ENCODE results near the gene NDP.

The NDP gene

DNA sequence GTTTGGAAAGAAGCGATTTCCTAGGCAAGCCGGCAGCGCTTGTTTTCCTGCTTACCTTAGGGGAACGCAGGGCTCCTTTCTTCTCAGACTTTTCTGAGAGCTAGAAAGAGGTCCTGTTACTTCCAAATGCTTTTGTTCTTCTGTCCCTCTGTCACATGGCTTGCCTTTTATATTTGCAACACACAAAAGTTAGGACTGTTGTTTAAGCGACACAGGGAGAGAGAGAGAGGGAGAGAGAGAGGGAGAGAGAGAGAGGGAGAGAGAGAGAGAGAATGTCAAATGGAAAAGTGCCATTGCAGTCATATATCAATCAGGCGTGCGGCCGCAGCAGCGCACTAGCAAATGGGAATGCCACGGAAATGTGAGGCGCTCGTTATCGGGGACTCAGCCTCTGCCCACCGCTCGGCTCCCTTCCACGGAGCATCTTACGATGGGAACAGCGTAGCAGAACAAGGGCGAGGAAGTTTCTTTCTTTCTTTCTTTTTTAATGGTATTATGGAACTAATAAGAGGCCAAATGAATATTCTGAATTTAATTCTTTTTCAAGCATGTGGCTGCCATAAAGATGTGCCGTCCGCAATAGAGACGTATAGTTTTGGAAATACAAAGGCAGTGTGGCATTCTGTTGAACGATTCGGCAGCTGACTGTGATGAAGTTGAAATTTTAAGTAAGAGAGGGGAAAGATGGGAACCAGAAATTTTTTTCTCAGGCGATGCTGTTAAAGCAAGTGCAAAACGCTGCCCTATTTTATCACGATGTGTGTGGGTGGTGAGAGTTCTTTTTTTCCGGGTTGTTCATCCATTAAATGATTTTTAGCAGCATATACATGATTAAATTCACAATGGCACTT lies at the start of gene NDP:
TSS of gene NDP (minus strand) at position 142 of the 851 bp plus-strand sequence. CDS start 14,745 bp downstream, outside the sequence.
- Mint-ChIP-seq H3K27me3 (peaks cover 76% of the 10 kb centered on the region), H3K27ac (no peak within 1 kb of the TSS), H3K4me3 (peak within 1 kb of the TSS; percentile 32), H3K4me1 (ENCODE audit: low read depth) (peaks cover 10% of the 10 kb centered on the region), H3K9me3 (no peaks in the 10 kb centered on the region), H3K36me3 (ENCODE audit: low read depth) (no peaks in the 10 kb centered on the region)
- DNase-seq: no peak

- Mint-ChIP-seq H3K4me1 (ENCODE audit: low read depth) (peaks cover 2% of the 10 kb centered on the region), H3K4me3 (no peak overlapping the region), H3K27me3 (peaks cover 62% of the 10 kb centered on the region), H3K27ac (no peak overlapping the region), H3K36me3 (ENCODE audit: low read depth) (no peaks in the 10 kb centered on the region), H3K9me3 (no peaks in the 10 kb centered on the region)
- DNase-seq: no peak
Measured at GRCh38 chrX:44022964-44023363, 49.8 kb upstream of the NDP start.

- no peak for DNase-seq
- Mint-ChIP-seq H3K27ac (no peak overlapping the region), H3K9me3 (no peaks in the 10 kb centered on the region), H3K4me1 (ENCODE audit: low read depth) (peaks cover 2% of the 10 kb centered on the region), H3K4me3 (no peak overlapping the region), H3K27me3 (peaks cover 50% of the 10 kb centered on the region), H3K36me3 (ENCODE audit: low read depth) (no peaks in the 10 kb centered on the region)
Measured at GRCh38 chrX:44020693-44021092, 47.5 kb upstream of the NDP start.

- peaks cover 49% of the 10 kb centered on the region for H3K27me3 Mint-ChIP-seq
- no peaks in the 10 kb centered on the region for H3K36me3 Mint-ChIP-seq (ENCODE audit: low read depth)
- no peaks in the 10 kb centered on the region for H3K9me3 Mint-ChIP-seq
- no peak overlapping the region for H3K4me3 Mint-ChIP-seq
- no peaks in the 10 kb centered on the region for H3K4me1 Mint-ChIP-seq (ENCODE audit: low read depth)
- DNase-seq: no peak
- no peak overlapping the region for H3K27ac Mint-ChIP-seq
Measured at GRCh38 chrX:44019911-44020310, 46.7 kb upstream of the NDP start.

GRCh38 chrX:44017676-44018075 lies 44.5 kb upstream of the NDP start:
- H3K4me3 Mint-ChIP-seq: no peak overlapping the region
- no peak overlapping the region for H3K27ac Mint-ChIP-seq
- no peaks in the 10 kb centered on the region for H3K9me3 Mint-ChIP-seq
- no peaks in the 10 kb centered on the region for H3K36me3 Mint-ChIP-seq (ENCODE audit: low read depth)
- peaks cover 14% of the 10 kb centered on the region for H3K4me1 Mint-ChIP-seq (ENCODE audit: low read depth)
- H3K27me3 Mint-ChIP-seq: peaks cover 53% of the 10 kb centered on the region
- no peak for DNase-seq

- no peaks in the 10 kb centered on the region for H3K9me3 Mint-ChIP-seq
- H3K4me1 Mint-ChIP-seq (ENCODE audit: low read depth): peaks cover 20% of the 10 kb centered on the region
- no peak overlapping the region for H3K4me3 Mint-ChIP-seq
- no peaks in the 10 kb centered on the region for H3K36me3 Mint-ChIP-seq (ENCODE audit: low read depth)
- peaks cover 51% of the 10 kb centered on the region for H3K27me3 Mint-ChIP-seq
- no peak overlapping the region for H3K27ac Mint-ChIP-seq
- DNase-seq: no peak
Measured at GRCh38 chrX:44016906-44017305, 43.7 kb upstream of the NDP start.

DNA sequence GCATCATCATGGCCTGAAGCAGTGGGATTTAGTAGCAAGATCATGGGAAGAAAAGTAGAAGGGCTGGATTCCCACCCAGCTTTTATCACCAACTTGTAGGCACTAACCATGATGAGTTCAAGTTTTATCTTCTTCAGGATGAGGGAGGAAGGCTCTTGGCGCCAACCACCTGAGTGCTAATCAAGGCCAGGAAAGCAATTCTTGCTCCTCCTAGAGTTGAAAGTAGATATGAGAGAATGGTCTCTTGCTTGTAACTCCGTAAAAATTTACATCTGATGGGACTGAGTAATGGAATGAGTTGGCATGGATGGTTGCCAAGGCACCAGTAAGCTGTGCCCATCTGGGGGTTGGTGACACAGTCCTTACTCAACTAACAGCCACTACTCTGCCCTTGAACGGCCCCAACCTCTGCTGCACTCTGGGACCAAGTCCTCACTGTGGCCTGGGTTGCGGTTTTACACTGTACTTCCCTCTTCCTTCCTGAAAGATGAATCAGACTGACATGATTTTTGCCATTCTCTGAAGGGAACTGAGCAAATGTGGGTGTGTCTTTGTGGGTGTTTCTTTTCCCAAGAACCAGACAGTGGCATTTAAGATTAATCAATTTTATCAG lies 39.4 kb upstream of the NDP start:
- Mint-ChIP-seq H3K36me3 (ENCODE audit: low read depth) (no peaks in the 10 kb centered on the region), H3K9me3 (no peaks in the 10 kb centered on the region), H3K27me3 (peaks cover 46% of the 10 kb centered on the region), H3K4me3 (no peak overlapping the region), H3K27ac (peak overlapping the region; percentile 1), H3K4me1 (ENCODE audit: low read depth) (peaks cover 21% of the 10 kb centered on the region)
- DNase-seq: peak; percentile 57

DNA sequence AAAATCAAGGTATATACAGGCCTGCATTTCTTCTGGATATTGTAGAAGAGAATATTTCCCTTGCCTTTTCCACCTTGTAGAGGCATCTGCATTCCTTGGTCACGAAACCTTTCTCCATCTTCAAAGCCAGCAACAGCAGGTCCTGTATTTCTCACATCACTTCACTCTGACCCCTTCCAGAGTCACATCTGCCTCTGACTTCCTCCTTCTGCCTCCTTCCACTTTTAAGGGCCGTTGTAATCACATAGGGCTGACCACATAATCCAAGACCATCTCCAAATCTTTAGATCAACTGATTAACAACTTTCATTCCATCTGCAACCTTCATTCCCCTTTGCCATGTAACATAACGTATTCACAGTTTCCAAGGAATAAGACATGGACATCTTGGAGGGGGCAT lies 38.3 kb upstream of the NDP start:
- Mint-ChIP-seq H3K27me3 (peaks cover 45% of the 10 kb centered on the region), H3K27ac (no peak overlapping the region), H3K9me3 (no peaks in the 10 kb centered on the region), H3K4me3 (no peak overlapping the region), H3K36me3 (ENCODE audit: low read depth) (no peaks in the 10 kb centered on the region), H3K4me1 (ENCODE audit: low read depth) (peaks cover 21% of the 10 kb centered on the region)
- DNase-seq: no peak

DNA sequence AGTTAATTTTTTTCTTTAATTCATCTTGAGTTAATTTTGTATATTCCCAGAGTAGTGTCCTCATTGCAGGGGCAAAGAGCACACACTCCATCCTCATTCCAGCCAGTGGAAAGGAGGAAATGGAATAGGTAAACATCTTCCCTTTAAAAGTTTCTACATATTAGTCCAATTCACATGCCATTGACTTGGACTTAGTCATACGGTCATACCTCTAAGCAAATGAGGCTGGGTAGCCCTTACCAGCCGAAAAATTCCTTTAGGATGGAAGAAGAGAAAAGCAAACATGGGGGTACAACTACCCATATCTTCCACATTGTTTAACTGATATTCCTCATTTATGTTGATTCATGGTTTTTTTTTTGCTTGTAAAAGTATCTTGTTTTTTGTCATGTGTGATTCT lies 37.4 kb upstream of the NDP start:
- peaks cover 45% of the 10 kb centered on the region for H3K27me3 Mint-ChIP-seq
- H3K36me3 Mint-ChIP-seq (ENCODE audit: low read depth): no peaks in the 10 kb centered on the region
- H3K4me3 Mint-ChIP-seq: no peak overlapping the region
- H3K27ac Mint-ChIP-seq: no peak overlapping the region
- H3K4me1 Mint-ChIP-seq (ENCODE audit: low read depth): peaks cover 21% of the 10 kb centered on the region
- H3K9me3 Mint-ChIP-seq: no peaks in the 10 kb centered on the region
- DNase-seq: no peak

GRCh38 chrX:44006081-44006480 lies 32.9 kb upstream of the NDP start:
- Mint-ChIP-seq H3K36me3 (ENCODE audit: low read depth) (no peaks in the 10 kb centered on the region), H3K4me3 (no peak overlapping the region), H3K4me1 (ENCODE audit: low read depth) (peaks cover 1% of the 10 kb centered on the region), H3K9me3 (no peaks in the 10 kb centered on the region), H3K27ac (no peak overlapping the region), H3K27me3 (peaks cover 49% of the 10 kb centered on the region)
- DNase-seq: no peak

DNA sequence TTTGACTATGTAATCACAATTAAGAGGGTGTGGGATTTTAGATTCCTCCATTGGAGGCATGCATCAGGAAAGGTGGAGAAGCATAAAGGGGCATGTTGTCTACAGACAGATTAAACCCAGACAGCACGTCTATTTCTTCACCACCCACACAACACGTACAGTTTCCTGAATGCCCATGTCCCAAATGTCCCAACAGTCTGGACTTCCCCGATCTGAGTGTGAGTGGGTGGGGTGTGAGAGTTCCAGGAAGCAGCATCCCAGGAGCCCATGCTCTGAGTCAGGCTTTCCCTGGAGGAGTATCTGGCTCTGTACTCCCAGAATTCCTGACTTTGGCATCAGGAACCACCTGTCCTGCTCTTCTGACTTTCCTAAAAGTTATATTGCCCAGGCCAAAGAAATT lies 30.8 kb upstream of the NDP start:
- H3K4me3 Mint-ChIP-seq: no peak overlapping the region
- H3K36me3 Mint-ChIP-seq (ENCODE audit: low read depth): no peaks in the 10 kb centered on the region
- H3K27ac Mint-ChIP-seq: no peak overlapping the region
- peaks cover 1% of the 10 kb centered on the region for H3K4me1 Mint-ChIP-seq (ENCODE audit: low read depth)
- DNase-seq: no peak
- peaks cover 51% of the 10 kb centered on the region for H3K27me3 Mint-ChIP-seq
- no peaks in the 10 kb centered on the region for H3K9me3 Mint-ChIP-seq

DNA sequence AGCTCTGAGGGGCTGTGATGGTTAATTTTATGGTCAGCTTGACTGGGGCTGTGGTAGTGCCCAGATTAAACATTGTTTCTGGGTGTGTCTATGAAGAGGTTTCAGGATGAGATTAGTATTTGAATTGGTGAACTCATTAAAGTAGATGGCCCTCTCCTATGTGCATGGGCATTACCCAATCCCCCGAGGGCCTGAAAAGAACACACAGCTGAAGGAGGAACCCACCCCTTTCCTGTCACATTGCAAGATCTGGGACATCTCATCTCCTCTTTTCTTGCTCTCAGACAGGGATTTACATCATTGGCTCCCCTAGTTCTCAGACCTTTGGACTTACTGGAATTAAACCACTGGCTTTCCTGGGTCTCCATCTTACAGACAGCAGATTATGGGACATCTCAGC lies 29.4 kb upstream of the NDP start:
- Mint-ChIP-seq H3K27me3 (peaks cover 50% of the 10 kb centered on the region), H3K36me3 (ENCODE audit: low read depth) (no peaks in the 10 kb centered on the region), H3K27ac (no peak overlapping the region), H3K4me1 (ENCODE audit: low read depth) (no peaks in the 10 kb centered on the region), H3K4me3 (no peak overlapping the region), H3K9me3 (no peaks in the 10 kb centered on the region)
- DNase-seq: no peak

DNA sequence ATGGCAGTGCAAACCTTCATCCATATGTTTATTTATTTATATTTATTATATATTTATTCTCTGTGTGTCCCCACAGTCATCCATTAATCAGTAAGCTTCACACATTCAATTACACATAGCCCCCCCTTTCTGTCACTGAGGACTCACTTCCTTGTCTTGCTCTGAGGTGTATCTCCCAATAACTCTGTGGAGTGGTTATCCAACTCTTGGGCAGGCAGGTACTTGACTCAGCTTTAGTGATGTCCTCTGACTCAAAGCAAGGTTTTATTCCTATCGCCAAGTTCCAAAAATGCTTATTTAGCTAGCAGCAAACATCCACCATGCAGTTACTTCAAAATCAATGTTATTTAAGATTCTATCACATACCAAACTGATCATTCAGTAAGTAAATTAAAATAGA lies 25.2 kb upstream of the NDP start:
- H3K4me3 Mint-ChIP-seq: no peak overlapping the region
- H3K27ac Mint-ChIP-seq: no peak overlapping the region

DNA sequence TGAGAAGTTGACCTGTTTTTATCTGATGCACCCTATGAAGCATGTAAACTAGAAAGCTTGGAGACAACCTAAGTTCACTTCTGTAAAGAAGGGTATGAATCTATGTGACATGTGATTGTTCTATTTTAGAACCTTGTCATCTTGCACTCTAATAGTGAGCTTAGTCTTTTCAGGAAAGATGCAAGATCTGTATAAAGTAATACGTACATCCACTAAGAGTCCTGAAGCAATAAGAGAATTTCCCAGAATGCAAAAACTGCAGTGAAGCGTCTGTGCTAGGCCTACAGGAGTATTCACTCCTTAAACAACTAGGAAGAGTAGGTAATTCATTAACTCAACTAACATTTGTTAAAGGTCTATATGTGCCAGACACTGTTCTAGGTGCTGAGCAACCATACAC lies 23.3 kb upstream of the NDP start:
- Mint-ChIP-seq H3K36me3 (ENCODE audit: low read depth) (no peaks in the 10 kb centered on the region), H3K27ac (no peak overlapping the region), H3K9me3 (no peaks in the 10 kb centered on the region), H3K4me1 (ENCODE audit: low read depth) (no peaks in the 10 kb centered on the region), H3K4me3 (no peak overlapping the region), H3K27me3 (peaks cover 30% of the 10 kb centered on the region)
- DNase-seq: no peak

More for the DNA sequence above, 25.2 kb upstream of the NDP start:
- H3K4me1 Mint-ChIP-seq (ENCODE audit: low read depth): no peaks in the 10 kb centered on the region
- H3K27me3 Mint-ChIP-seq: peaks cover 48% of the 10 kb centered on the region
- no peaks in the 10 kb centered on the region for H3K36me3 Mint-ChIP-seq (ENCODE audit: low read depth)
- no peak for DNase-seq
- no peaks in the 10 kb centered on the region for H3K9me3 Mint-ChIP-seq

GRCh38 chrX:43986083-43986482 lies 12.9 kb upstream of the NDP start:
- Mint-ChIP-seq H3K9me3 (no peaks in the 10 kb centered on the region), H3K36me3 (ENCODE audit: low read depth) (no peaks in the 10 kb centered on the region), H3K27me3 (peaks cover 13% of the 10 kb centered on the region), H3K27ac (no peak overlapping the region), H3K4me1 (ENCODE audit: low read depth) (no peaks in the 10 kb centered on the region), H3K4me3 (no peak overlapping the region)
- DNase-seq: no peak
